ENCODE data around the gene PHLDA1. TPM values are rescaled to one million over a fixed set of nuclear protein-coding genes. Genes with fewer than 3 reads are reported as not detected.

PHLDA1 gene
- total and polyA plus RNA-seq, 9 of the 15 experiments (the other 6 are each of a cell fraction or from before 2014, with no cell fraction given): 0.15 to 2.9 (median 0.54) TPM

GRCh38 chr12:76055393-76055792 is 23.8 kb upstream of the PHLDA1 start:
- POLR2A ChIA-PET: interaction anchor here (1.4 kb wide), 1 partner anchor 14 kb away, joined by 3 read pairs; no protein-coding TSS in a partner anchor
- no peaks in the 10 kb centered on the region for H3K9me1 ChIP-seq (ENCODE audit: control insufficient read depth, insufficient read depth, low read length)
- ATAC-seq: no peak
- no peaks in the 10 kb centered on the region for H3K27me3 ChIP-seq (ENCODE audit: control insufficient read depth in 2 of 2, insufficient read depth in 2 of 2, low read length in 2 of 2)
- BruUV-seq (replicated peaks): no TSS peak
- no peak overlapping the region for H3K4me3 ChIP-seq
- intact Hi-C loops (cut with micrococcal nuclease): no loop called here
- H3K79me2 ChIP-seq (ENCODE audit: control insufficient read depth, insufficient read depth, low read length): peaks cover 19% of the 10 kb centered on the region; the same call in 1 of the 3 replicates
- no peak overlapping the region for H3K4me2 ChIP-seq (ENCODE audit: insufficient read depth, low read length)
- H4K20me1 ChIP-seq (replicated peaks; ENCODE audit: control insufficient read depth, insufficient read depth, low read length): no peaks in the 10 kb centered on the region
- 67% methylated on average over 2 of the region's 2 CpGs for WGBS (ENCODE audit: insufficient coverage, low coverage, missing lambda C conversion rate)
- no peak for TF ChIP-seq RNF219 (CRISPR knock-in tag; IDR thresholded peaks at IDR 0.05)
- no peak for TF ChIP-seq CHAMP1 (IDR thresholded peaks at IDR 0.05)
- no peak for TF ChIP-seq ZNF511 (CRISPR knock-in tag; IDR thresholded peaks at IDR 0.05)
- TF ChIP-seq E2F8 (IDR thresholded peaks at IDR 0.05; ENCODE audit: low read depth, partially characterized antibody): no peak
- TF ChIP-seq NEUROD1 (IDR thresholded peaks at IDR 0.05; ENCODE audit: borderline replicate concordance, low read depth, low read length, partially characterized antibody): no peak
- TF ChIP-seq BCOR (IDR thresholded peaks at IDR 0.05): no peak
- DNase-seq (ENCODE audit: extremely low read depth in 1 of 4, low spot score in 3 of 4): no peak
- H3K36me3 ChIP-seq (ENCODE audit: control insufficient read depth, insufficient read depth, low read length): peaks cover 97% of the 10 kb centered on the region
- H3K9ac ChIP-seq (ENCODE audit: insufficient read depth in 1 of 2, low read depth in 2 of 2, low read length in 2 of 2): no peak overlapping the region
- no peak overlapping the region for H2AFZ ChIP-seq (ENCODE audit: low read depth, low read length)
- no peaks in the 10 kb centered on the region for H3K9me3 ChIP-seq (replicated peaks; ENCODE audit: control insufficient read depth, insufficient read depth, low read depth, low read length)
- FAIRE-seq: no peak
- H3K4me1 ChIP-seq (replicated peaks in 1 of 2; ENCODE audit: control insufficient read depth in 2 of 2, insufficient read depth in 2 of 2, low read length in 2 of 2): no peaks in the 10 kb centered on the region
- no peak overlapping the region for H3K27ac ChIP-seq (ENCODE audit: extremely low read depth, low read depth, low read length)
- in situ Hi-C loops (cut with MboI): no loop called here
- CTCF ChIA-PET (ENCODE audit: low intra/inter-chr PET ratio): no interaction called here

Measured in K562 (cell line).